ENCODE results near the gene AGRN.

Gene AGRN

DNA sequence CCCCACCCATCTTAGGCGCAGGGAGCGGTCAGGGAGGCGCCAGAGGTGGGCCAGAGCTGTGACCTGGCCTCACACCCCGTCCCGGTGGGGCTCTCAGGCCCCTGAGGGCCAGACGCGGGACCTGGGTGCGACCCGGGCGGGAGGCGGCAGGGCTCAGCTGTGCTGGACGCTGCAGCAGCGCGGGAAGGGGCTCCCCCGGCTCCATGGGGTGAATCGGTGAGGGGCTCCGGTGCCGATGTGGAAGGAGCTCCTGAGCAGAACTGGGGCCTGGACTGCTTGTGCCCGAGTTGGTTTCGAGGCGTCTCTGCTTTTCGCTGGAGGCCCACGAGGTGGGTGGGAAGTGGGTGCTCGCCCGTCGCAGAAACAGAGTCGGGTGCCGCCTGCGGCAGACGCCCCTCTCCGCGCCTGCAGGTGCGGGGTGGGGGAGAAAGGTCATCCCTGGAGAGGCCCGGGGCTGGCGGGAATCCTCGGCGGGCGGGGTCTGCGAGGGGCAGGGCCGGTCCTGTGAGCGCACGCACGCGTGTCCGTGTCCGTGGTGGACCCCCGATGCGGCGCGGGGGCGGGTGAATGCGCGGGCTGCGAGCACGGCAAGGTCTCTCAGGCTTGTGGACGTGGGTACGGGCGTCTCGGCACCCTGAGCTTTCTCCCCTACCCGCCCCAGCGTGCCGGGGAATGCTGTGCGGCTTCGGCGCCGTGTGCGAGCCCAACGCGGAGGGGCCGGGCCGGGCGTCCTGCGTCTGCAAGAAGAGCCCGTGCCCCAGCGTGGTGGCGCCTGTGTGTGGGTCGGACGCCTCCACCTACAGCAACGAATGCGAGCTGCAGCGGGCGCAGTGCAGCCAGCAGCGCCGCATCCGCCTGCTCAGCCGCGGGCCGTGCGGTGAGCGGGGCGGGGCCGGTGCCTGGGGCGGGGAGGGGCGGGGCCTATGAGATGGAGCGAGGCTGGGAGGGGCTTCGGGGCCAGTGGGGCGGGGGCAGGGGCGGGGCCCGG lies 20.4 kb downstream of the AGRN start:
- DNase-seq: no peak

DNA sequence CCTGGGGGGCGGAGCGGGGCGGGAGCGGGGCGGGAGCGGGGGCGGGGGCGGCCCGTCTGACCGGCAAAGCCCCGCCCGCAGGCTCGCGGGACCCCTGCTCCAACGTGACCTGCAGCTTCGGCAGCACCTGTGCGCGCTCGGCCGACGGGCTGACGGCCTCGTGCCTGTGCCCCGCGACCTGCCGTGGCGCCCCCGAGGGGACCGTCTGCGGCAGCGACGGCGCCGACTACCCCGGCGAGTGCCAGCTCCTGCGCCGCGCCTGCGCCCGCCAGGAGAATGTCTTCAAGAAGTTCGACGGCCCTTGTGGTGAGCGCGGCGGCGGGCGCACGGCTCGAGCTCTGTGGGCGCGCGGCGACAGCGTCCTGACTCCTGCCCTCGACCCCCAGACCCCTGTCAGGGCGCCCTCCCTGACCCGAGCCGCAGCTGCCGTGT lies 21.2 kb downstream of the AGRN start:
- no peak for DNase-seq

DNA sequence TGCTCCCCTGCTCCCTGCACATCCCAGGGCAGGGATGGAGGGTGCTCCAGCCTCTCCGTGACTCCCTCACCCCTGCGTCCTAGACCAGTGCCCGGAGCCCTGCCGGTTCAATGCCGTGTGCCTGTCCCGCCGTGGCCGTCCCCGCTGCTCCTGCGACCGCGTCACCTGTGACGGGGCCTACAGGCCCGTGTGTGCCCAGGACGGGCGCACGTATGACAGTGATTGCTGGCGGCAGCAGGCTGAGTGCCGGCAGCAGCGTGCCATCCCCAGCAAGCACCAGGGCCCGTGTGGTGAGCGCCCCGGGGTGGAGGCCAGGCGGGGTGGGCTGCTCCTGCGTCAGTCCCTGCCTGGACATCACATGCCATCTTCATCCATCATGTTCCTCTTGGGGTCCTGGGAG lies 22.0 kb downstream of the AGRN start:
- no peak for DNase-seq

DNA sequence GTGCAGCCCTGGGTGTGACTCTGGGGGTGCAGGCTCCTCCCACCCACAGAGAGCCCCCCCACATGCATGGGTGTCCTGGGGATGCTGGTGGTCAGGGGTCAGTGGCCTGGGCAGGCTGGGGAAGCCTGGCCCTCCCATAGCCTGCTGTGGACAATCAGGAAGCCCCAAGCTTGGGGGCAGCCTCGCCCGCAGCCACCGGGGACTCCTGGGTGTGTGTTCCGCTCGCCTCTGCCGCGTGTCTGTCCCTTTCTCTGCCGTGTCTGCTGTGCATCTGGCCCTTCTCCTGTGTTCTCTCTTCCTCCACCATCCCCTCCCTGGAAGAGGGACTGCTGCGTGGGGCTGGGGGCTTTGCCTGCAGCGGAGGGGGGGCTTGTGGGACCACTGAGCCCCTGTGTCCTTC lies 22.9 kb downstream of the AGRN start:
- DNase-seq: no peak

DNA sequence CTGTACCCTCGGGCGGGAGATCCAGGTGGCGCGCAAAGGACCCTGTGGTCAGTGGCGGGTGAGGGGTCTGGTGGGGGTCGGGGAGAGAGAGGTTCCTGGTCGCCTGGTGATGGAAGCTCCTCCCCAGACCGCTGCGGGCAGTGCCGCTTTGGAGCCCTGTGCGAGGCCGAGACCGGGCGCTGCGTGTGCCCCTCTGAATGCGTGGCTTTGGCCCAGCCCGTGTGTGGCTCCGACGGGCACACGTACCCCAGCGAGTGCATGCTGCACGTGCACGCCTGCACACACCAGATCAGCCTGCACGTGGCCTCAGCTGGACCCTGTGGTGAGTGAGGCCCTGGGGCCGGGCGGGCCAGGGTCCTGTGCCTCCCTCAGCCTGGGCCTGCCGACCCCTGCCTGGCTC lies 23.5 kb downstream of the AGRN start:
- DNase-seq: no peak

DNA sequence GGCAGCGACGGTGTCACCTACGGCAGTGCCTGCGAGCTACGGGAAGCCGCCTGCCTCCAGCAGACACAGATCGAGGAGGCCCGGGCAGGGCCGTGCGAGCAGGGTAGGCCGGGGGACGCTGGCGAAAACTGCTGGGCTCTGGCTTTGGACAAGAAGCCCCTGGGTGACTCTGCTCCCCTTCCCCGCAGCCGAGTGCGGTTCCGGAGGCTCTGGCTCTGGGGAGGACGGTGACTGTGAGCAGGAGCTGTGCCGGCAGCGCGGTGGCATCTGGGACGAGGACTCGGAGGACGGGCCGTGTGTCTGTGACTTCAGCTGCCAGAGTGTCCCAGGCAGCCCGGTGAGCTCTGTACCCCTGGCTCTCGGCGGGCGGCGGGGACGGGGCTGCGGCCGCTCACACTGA lies 24.0 kb downstream of the AGRN start:
- DNase-seq: no peak

DNA sequence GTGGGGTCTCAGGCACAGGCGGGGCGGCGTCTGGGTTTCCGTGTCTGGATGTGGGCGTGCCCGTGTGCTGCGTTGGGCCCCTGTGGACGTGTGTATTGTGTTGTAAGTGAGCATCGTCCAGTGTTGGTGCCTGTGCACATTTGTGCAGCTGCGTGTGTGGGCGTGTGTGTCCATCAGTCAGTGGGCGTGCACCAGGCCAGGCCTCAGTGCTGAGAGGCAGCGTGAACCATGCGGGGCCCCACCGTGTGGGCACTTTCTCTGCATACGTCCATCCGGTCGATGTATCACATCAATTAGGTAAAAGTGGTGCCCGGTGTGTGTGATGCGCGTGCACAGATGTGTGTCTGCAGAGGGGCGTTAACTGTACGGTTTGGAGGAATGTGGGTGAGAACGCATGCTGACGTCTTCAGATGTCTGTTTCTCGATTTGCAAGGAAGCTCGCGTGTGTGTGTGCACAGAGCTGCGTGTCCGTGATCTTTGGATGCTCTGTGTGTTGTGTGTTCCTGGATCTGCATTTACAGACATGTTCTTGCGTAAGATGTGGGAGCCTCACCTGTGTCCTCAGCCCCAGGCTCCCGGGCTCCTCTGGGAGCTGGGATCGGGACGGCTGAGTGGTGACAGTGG lies 24.6 kb downstream of the AGRN start:
- DNase-seq: no peak

DNA sequence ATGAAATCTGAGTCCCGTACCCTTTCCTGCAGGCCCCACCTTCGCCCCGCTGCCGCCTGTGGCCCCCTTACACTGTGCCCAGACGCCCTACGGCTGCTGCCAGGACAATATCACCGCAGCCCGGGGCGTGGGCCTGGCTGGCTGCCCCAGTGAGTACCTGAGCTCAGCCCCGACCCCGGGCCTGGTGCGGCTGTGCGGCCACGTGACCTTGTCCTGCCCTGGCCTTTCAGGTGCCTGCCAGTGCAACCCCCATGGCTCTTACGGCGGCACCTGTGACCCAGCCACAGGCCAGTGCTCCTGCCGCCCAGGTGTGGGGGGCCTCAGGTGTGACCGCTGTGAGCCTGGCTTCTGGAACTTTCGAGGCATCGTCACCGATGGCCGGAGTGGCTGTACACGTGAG lies 25.2 kb downstream of the AGRN start:
- no peak for DNase-seq

DNA sequence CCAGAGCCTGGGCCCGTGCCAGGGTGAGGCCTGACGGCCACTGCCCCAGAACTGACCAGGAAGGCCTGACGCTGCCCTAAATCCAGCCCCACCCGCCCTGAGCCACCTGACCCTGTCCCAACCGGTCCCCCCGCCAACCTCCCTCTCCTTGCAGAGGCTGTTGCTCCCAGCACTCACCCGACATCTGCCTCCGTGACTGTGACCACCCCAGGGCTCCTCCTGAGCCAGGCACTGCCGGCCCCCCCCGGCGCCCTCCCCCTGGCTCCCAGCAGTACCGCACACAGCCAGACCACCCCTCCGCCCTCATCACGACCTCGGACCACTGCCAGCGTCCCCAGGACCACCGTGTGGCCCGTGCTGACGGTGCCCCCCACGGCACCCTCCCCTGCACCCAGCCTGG lies 26.3 kb downstream of the AGRN start:
- DNase-seq: no peak

DNA sequence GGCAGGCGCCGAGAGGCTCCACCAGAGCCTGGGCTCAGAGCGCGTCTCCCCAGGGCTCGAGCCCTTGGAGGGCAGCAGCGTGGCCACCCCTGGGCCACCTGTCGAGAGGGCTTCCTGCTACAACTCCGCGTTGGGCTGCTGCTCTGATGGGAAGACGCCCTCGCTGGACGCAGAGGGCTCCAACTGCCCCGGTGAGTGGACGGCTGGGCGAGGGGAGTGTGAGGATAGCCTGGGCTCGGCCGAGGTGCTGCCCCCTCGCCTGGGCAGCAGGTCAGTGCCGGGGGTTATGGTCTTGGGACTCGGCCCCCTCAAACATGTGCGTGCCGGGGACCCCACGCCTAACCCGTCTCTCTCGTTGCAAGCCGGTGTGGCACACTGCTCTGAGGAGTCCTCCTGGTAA lies 26.8 kb downstream of the AGRN start:
- no peak for DNase-seq

DNA sequence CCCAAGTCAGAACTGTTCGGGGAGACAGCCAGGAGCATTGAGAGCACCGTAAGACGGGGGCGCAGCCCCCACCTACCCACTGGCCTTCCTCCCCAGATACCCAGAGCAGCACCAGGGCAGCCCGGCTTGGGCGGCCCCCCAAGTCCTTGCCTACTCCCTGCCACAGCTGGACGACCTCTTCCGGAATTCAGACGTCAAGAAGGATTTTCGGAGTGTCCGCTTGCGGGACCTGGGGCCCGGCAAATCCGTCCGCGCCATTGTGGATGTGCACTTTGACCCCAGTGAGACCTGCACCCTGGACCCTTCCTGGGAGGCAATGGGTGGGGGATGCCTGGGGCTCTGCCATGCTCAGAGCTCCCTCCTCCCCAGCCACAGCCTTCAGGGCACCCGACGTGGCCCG lies 27.5 kb downstream of the AGRN start:
- no peak for DNase-seq

DNA sequence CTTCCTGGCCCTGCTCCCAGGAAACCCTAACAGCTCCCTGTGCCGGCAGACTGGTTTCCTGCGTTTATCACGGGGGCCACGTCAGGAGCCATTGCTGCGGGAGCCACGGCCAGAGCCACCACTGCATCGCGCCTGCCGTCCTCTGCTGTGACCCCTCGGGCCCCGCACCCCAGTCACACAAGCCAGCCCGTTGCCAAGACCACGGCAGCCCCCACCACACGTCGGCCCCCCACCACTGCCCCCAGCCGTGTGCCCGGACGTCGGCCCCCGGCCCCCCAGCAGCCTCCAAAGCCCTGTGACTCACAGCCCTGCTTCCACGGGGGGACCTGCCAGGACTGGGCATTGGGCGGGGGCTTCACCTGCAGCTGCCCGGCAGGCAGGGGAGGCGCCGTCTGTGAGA lies 28.0 kb downstream of the AGRN start:
- no peak for DNase-seq

DNA sequence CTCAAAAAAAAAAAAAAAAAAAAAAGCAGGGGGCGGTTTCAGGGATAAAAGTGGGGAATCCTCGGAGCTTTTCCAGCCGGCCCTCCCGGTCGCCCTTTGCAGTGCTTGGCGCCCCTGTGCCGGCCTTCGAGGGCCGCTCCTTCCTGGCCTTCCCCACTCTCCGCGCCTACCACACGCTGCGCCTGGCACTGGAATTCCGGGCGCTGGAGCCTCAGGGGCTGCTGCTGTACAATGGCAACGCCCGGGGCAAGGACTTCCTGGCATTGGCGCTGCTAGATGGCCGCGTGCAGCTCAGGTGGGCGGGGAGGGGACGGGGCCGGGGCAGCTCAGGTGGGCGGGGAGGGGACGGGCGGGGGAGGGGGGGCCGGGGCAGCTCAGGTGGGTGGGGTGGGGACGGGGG lies 28.8 kb downstream of the AGRN start:
- DNase-seq: no peak

DNA sequence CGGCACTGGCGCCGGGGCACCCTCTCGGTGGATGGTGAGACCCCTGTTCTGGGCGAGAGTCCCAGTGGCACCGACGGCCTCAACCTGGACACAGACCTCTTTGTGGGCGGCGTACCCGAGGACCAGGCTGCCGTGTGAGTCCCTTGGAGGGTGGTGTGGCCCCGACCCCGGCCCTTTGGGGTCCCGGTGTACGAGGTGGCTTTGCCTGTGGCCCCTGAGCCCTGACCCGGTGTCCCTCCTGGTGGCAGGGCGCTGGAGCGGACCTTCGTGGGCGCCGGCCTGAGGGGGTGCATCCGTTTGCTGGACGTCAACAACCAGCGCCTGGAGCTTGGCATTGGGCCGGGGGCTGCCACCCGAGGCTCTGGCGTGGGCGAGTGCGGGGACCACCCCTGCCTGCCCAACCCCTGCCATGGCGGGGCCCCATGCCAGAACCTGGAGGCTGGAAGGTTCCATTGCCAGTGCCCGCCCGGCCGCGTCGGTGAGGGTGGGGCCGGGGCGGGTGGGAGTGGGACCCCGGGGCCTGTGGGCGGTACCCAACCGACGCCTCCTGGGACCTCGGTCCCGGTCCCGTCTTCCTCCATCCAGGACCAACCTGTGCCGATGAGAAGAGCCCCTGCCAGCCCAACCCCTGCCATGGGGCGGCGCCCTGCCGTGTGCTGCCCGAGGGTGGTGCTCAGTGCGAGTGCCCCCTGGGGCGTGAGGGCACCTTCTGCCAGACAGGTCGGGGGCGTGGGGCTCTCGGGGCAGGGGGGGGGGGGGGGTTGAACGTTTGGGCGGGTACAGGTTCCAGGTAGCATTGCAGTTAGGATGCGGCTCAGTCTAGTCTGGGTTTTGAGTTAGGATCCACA lies 29.6 kb downstream of the AGRN start:
- no peak for DNase-seq

DNA sequence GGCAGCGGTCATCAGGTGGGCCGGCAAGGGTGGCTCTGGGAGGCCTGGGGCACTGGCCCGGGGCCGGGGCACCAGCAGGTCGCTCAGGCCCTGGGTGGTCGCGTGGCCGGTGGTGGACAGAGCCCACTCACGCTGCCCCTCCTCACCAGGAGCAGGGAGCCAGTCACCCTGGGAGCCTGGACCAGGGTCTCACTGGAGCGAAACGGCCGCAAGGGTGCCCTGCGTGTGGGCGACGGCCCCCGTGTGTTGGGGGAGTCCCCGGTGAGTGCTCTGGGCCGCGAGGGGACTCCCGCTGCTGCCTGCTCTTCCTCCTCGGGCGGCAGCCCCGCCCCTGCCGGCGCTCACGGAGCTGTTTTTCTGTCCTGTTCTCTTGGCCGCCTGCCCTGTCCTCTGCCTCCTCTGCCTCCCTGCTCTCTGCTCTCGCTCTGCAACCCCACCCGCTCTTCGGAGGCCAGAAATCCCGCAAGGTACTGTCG lies 30.7 kb downstream of the AGRN start:
- no peak for DNase-seq

DNA sequence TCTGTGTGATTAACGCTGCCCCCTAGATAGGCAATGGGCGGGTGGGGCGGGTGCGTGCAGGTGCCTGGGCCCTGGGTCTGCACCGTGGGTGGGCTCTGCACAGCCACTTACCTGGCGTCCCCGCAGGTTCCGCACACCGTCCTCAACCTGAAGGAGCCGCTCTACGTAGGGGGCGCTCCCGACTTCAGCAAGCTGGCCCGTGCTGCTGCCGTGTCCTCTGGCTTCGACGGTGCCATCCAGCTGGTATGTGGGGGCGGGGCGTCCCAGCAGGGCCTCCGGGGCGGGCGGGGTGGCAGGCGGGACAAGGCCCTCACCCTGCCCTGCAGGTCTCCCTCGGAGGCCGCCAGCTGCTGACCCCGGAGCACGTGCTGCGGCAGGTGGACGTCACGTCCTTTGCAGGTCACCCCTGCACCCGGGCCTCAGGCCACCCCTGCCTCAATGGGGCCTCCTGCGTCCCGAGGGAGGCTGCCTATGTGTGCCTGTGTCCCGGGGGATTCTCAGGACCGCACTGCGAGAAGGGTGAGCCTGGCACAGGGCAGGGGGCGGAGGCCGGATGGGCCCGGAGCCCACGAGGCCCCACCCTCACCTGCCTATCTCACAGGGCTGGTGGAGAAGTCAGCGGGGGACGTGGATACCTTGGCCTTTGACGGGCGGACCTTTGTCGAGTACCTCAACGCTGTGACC lies 31.3 kb downstream of the AGRN start:
- no peak for DNase-seq

DNA sequence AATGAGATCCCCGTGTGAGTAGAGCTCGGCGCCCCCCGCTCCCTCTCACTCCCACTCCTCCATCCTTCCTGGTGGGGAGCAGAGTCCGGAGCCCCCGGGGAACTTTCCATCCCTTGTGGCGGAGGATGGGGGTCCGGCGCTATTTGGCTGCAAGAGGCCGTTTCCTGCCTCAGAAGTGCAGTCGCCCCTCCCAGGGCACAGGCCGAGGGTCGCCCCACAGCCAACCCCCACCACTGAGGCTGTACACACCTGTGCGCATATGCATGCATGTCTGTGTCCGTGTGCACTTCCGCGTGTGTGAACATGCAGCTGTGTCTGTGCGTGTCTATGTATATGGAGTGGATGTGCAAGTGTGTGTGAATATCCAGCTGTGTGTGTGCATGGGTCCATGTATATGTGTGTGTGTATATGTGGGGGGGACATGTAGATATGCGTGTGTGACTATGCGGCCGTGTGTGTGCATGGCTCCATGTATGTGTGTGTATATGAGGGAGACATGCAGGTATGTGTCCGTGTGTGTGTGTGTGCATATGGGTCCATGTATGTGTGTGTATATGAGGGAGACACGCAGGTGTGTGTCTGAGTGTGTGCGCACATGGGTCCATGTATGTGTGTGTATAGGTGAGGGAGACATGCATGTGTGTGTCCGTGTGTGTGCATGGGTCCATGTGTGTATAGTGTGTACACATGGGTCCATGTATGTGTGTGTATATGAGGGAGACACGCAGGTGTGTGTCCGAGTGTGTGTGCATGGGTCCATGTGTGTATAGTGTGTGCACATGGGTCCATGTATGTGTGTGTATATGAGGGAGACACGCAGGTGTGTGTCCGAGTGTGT lies 32.3 kb downstream of the AGRN start:
- no peak for DNase-seq

DNA sequence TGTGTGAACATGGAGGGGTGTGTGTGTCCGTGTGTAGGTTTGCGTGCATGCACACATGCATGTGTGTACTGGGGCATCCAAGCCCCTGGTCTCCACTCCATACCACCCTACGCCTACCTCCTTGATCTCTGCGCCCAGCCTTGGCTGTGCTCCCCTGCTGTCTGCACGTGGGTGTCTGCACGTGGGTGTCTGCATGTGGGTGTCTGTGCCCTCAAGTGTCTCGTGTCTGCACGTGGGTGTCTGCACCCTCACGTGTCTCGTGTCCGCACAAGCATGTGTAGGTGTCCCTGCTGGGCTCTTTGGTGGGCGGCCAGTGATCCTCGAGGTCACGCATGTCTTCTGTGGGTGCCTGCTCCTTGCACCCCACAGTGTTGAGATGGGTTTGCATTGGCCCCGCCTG lies 33.1 kb downstream of the AGRN start:
- DNase-seq: no peak

DNA sequence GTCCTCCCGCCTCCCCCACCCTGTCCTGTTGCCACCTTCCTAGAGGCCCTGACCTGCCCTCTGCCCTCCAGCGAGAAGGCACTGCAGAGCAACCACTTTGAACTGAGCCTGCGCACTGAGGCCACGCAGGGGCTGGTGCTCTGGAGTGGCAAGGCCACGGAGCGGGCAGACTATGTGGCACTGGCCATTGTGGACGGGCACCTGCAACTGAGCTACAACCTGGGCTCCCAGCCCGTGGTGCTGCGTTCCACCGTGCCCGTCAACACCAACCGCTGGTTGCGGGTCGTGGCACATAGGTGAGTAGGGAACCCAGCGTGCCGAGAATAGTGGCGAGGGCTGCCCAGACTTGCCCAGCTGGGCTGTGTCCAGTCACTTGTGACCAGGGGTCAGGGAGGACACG lies 33.8 kb downstream of the AGRN start:
- DNase-seq: no peak

DNA sequence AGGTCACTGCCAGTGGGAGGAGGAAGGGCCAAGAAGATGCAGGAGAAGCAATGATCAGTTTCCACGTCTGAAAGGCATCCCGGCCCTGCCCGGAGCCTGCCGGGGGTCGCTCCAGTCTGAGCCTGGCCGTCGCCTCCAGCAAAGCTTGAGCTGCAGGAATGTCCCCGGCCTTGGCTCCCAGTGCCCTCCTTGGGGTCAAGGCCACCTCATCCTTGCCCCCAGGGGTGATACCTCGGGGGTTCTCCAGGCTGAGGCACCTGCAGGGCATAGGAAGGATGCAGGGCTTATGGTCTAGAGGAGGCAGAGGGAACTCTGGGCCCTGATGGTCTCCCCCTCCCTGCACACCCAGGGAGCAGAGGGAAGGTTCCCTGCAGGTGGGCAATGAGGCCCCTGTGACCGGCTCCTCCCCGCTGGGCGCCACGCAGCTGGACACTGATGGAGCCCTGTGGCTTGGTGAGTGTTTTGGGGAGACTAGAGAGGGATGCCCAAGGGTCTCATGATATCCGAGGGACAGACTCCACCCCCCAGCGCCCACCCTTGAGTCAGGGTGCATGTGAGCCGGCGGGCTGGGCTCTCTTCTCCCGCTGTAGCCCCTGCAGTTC lies 34.3 kb downstream of the AGRN start:
- DNase-seq: no peak

DNA sequence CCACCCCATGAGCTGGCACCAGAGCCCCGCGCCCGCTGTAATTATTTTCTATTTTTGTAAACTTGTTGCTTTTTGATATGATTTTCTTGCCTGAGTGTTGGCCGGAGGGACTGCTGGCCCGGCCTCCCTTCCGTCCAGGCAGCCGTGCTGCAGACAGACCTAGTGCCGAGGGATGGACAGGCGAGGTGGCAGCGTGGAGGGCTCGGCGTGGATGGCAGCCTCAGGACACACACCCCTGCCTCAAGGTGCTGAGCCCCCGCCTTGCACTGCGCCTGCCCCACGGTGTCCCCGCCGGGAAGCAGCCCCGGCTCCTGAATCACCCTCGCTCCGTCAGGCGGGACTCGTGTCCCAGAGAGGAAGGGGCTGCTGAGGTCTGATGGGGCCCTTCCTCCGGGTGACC lies 35.1 kb downstream of the AGRN start:
- DNase-seq: no peak
